Esophagus squamous epithelium (tissue), 4 donors: ENCODE data around the gene C1QTNF6.

Source experiments
- CTCF ChIP-seq, 6 experiments: fragments of 450-650 bp in 4 of 6; fragments of 200-600 bp in 2 of 6; sonication (generic) in 2 of 6; IDR thresholded peaks; one replicate each; pipeline ENCODE4 v1.5.1; 2016 to 2019; ENCODE audit warnings: antibody characterized with exemption in 6 of 6, mild to moderate bottlenecking in 4 of 6, moderate library complexity in 4 of 6
- POLR2A ChIP-seq, 4 donors: fragments of 450-650 bp; IDR thresholded peaks; one replicate each; pipeline ENCODE4 v1.6.1; 2017; ENCODE audit warnings: antibody characterized with exemption in 4 of 4, mild to moderate bottlenecking in 4 of 4, moderate library complexity in 3 of 4

- TF ChIP-seq CTCF (IDR thresholded peaks at IDR 0.05) (no peak), POLR2A (IDR thresholded peaks at IDR 0.05) (no peak)
Observed at GRCh38 chr22:37192204-37192603, 4.2 kb upstream of the C1QTNF6 start.
